Posterior cingulate gyrus (tissue), 11 donors: ENCODE data around the gene PRR13.
A peak's percentile ranks its signal among the peaks of the same experiment; 100 is the strongest.
"Not testable (repeated sequence)": the region's sequence is repeated elsewhere in the genome, so short reads cannot be mapped to it uniquely, and the experiment has no call there.

Experiments used
- DNase-seq, 10 donors: peaks; one replicate each; pipeline versions ENCODE4 v3.0.0 to v3.0.0-alpha.2; 2020 to 2021; ENCODE audit warnings: mixed read lengths in 3 of 10
- intact Hi-C: fragments of 100-400 bp; cut with DNase I; formaldehyde crosslinking; loops from one replicate; pipeline ENCODE4 v1.15.1; 2023

The PRR13 gene

DNA sequence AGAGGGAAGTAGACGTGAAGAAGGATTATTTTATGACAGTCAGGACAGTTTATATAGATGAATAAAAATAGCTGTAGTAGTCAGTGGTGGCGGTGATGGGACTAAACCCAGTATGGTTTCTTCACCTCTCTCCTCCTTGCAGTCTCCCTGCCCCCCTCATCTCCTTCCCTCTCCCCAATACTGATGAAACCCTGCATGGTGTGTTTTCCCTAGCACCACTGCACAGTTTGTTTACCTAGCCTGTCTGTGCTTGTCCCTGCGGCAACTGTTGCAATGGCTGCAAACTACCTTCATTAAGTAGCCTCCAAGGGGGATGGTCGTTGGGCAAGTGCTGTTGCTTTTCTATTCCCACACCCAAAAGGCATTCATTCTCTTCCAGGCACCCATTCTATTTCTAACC, 25.1 kb downstream of the PRR13 start:
- intact Hi-C loops = no loop called here
- no peak for DNase-seq

DNA sequence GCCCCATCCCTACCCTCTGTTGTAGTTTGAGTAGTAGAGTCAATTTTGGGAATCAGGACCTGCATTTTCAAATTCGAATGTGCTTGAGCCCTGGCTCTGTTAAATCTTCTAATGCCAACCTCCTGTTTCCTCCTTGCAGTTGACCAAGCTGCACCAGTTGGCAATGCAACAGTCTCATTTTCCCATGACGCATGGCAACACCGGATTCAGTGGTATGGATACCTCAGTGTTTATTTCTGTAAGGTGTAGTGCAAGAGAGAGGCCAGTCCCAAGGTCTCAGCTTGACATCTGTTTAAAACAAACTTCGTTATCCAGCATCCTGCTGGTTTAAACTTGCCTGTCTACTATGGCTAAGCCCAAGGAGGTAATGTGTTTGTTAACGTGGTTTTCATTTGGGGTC, 25.5 kb downstream of the PRR13 start:
- DNase-seq = no peak
- intact Hi-C loops = no loop called here

DNA sequence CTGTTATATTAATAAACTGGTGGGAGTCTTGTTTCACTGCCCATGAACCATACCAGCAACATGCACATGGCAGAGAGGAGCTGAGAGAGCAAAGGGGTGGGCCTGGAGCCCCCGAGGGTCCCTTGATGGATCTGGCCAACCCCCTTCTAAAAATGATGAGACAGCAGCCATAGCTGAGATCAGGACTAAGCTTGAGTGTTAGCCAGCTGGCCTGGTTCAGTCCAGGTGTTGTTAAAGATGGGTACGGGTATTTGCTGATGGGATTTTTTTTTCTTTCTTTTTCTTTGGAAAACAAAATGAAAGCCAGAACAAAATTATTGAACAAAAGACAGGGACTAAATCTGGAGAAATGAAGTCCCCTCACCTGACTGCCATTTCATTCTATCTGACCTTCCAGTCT, 26.3 kb downstream of the PRR13 start:
- intact Hi-C loops = no loop called here
- no peak for DNase-seq

DNA sequence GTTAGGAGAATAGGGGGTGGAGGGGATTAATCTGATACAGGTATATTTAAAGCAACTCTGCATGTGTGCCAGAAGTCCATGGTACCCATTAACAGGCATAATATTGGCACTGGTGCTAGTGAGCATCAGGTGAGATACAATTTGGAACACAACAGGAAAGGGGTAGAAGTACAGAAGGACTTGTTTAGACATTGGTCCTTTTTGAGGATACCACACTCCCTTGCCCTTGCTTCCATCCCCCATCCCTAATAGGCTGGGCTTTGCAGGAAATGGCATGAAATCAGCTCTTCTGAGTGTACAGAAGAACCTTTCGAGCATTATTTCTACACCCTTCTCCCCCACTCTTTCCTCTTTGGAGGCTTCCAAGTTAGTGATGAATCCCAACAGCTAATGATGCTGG, 26.7 kb downstream of the PRR13 start:
- no peak for DNase-seq
- intact Hi-C loops = no loop called here

DNA sequence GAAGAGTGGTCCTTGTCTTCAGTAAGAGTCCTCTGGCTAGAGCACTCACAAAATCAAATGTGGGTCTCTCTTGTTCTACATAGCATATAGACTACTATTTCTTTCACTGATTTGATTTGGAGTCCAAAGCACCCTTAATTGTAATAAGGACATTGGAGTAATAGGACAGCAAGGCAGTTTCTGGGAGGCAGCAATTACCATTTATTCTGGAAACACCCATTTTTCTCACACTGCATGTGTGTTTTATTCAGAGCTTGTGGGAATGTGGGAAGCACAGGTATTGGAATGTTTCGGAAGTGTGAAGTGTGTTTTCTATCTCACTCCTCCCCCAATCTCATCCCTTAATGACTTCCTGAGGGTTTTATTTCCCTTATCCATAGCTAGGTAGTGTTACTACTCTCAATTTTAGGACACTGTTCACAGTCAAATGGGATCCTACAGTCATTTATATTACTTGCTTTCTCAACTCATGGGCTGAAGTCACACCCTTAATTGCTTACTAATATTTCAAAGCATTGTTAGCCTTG, 30.6 kb downstream of the PRR13 start:
- DNase-seq = no peak
- intact Hi-C loops = no loop called here

DNA sequence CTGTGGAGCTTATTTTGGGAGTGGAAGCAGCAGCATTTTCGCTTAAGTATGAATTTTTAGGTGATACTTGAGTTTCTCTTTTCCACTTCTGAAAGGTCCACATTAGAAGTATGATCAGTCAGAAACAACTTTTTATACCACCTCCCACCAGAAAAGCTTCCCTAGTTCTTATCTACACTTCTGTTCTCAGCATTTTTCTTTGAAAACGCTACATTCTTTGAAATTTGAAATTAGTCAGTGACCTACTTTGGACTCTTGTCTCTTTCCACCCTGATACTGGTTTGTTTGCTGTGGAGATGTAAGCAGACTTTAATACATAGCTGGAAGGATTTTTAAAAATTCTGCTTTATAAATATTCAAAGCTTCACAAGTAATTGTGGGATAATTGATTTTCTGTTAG, 32.5 kb downstream of the PRR13 start:
- intact Hi-C loops = no loop called here

DNA sequence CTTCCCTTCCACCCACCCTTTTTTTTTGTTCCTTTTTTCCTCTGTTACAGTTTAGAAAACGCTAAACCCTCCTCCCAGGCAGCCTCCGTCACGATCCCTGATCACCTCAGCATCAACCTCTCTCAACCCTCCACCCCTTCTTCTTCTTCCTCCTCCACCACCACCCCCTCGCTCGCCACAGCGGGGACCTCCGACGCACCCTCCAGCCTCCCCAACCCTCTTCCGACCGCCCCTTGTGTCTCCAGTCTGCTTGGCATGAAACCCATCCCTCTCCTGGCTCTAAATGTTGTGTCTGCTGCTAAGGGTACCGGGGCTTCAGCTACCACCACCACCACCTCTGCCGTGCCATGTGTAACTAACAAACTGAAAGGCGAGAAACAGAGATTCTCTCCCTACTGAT, 33.3 kb downstream of the PRR13 start:
- intact Hi-C loops = no loop called here
- DNase-seq = no peak

More for the DNA sequence above, 32.5 kb downstream of the PRR13 start:
- no peak for DNase-seq

DNA sequence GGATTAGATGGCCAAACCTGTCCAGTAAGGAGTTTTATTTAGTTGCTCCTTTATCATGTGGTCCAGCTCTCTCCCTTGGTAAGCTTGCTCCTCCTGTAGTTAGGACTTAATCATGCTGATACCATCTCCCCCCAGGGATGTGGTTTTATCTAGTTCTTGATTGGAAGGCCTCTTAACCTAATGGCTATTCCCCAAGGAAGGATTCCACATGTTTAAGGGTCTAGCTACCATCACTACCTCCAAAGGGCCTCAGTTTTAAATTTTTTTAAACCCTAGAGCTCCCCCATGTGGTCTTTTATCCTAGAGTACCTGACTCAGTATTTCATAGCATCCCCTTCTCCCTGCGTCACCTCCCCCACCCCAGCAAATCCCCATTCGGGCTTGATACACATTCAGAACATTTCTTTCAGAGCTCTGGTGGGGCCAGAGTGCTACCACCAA, 35.3 kb downstream of the PRR13 start:
- no peak for DNase-seq
- intact Hi-C loops = no loop called here

DNA sequence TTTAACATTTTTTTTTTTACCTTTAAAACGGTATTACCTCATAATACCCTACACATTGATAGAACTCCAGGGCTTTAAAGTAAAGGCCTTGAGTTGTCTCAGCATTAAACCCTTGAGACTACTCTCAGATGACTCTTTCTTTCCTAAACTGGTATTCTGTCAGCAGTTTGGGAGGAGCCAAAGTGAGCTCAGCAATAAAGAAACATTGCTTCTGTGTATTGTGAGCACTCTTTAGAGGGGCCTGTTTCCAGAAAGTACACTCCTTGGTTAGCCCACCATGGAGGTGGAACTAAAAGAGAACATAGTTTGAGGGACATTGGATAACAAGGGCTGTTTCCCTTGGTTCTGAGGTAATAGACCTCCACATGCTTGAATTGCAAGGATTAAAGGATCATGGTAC, 37.3 kb downstream of the PRR13 start:
- intact Hi-C loops = no loop called here
- no peak for DNase-seq

DNA sequence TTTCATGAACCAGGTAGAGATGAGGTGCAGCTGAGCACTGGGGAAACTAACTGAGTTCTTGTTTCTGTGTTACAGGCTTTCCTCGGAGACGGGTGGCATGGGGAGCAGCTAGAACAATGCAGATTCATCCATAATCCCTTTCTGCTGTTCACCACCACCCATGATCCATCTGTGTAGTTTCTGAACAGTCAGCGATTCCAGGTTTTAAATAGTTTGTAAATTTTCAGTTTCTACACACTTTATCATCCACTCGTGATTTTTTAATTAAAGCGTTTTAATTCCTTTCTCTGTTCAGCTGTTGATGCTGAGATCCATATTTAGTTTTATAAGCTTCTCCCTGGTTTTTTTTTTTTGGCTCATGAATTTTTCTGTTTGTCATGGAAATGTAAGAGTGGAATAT, 37.8 kb downstream of the PRR13 start:
- DNase-seq = no peak
- intact Hi-C loops = no loop called here

DNA sequence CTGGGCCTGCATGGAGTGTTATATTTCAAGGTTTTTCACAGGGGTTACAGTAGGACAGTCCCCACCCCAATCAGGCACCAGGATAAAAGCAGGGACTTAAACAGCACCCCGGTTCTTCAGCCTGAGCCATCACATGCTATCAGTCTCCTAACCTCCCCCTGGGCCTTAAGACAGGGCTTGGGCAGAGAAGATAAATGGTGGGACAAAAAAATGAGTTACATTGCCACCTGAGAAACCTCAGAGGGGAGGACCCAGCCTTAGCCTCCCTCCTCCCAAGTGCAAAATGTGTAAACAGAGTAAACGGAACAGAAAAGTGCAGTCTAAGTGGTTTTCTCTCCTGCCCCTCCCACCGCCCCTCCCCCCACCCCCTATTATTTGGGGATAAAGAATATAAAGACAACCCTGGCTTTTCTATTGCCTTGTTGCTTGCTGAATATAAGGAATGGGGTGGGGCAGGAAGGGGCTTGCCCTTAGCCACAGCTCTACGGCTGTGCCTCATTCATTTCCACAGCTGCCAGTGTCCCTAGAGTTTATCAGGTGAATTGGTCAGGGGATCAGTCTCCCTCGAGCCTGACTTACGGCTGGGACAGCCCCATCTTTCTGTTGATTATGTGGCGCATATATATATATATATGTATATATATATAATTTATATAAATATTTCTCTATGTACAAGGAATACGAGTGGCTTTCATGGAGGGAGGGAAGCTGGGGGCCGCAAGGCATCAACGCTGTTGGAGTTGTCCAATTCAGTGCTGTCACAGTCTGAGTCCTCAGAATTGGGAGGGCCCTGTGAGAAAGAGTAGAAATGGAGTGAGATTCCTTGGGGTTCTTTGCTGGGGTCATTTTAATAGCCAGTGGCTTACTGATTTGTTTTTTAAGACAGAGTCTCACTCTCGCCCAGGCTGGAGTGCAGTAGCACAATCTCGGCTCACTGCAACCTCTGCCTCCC, 39.2 kb downstream of the PRR13 start:
- DNase-seq = no peak
- intact Hi-C loops = no loop called here

DNA sequence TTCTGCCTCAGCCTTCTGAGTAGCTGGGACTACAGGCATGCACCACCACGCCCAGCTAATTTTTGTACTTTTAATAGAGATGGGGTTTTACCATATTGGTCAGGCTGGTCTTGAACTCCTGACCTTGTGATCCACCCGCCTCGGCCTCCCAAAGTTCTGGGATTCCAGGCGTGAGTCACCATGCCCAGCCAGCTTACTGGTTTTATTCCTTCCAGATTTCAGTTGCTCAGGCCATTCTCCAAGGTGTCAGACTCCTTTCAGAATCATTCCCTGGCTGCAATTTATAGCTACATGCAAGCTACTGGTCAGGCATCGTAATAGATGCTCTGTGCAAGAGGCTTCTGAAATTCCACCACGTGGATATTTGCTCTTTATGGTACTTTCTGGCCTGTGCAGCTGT, 39.9 kb downstream of the PRR13 start:
- intact Hi-C loops, DNase-seq: not testable (repeated sequence)

DNA sequence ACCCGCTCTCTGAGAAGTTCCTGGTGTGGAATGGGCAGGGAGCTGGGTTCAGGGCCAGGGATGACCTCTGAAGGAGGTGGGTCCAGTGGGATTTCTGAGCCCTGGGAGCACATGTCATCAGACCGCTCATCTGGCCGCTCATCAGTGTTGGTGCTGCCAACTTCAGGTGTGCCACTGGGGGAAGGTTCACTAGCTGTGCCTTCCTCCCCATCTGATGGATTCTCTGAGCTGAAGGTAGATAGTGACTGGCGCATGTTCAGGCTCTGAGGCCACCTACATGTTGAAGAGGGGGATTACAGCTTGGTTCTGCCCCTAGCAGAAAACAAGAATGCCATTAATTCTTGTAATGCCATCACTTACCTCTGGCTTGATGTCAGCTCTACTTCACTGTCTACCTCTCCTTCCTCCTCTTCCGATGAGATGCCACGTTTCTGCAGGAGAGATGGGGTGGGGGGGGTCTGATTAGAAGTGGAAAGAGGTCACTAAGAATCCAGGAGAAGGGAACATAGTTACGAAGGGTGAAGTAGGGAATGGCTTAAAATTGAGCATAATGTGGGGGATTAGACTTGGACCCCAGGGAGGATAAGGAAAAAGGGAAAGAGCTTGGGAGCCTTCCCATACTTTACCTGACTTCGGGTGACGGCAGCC, 40.5 kb downstream of the PRR13 start:
- peak in 1 of 10 donors; percentile 63 for DNase-seq
- intact Hi-C loops = no loop called here

DNA sequence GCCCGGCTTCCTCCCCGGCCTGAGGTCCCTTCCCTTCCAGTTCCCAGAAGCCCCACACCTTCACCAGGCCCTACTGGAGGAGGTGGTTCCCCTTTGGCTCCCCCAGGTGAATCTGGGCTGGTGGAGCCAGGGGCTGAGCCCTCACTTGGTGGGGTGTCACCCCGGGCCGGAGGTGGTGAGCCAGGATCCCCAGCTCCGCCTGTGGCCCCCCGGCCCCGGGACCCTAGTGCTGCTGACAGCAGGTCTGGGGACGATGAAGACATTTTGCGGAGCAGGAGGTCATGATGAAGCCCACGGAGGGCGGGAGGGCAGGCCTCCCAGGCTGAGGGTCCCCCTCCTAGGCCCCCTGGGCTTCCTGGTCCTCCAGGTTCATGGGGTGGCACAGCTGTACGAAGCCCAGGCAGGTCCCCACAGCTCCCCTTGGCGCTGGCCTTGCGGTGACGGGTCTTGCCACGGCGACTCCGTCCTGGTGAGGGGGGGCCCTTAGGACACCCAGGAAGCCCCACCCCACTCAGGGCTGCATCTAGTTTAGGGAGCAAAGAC, 41.2 kb downstream of the PRR13 start:
- peak in 1 of 10 donors; percentile 63 for DNase-seq
- intact Hi-C loops = no loop called here

DNA sequence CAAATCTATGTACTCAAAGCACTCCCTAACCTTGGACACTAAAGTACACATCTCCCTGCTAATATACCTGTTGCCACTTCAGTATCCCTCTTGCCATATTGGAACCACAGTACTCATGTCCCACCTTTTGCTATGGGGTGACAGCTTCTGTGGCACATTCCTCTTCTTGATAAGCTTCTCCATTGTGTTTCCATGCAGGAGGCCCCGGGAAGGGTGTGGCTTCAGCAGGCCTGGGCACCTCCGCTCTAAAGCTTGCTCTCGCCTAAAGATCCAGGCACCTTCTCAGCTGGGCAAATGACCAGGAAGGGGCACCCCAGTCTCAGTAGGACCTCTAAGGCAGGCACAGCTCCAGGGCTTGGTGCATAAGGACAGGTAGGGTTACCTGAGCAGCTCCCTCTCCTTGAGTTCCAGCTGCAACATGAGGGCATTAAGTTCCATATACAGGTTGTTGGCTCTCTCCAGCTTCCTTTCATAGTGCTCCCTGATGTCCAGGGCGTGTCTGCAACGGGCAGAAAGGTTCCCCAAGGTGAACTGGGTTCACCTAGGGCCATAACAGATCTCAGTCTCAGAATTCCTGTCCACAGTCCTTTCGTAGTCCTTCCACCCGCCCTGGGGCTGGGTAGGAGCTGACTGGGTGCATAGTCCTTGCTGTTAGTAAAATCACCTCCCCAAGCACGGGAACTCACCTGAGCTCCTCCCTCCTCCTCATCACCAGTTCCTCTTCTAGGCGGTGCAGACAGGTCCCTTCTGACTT, 41.9 kb downstream of the PRR13 start:
- intact Hi-C loops = no loop called here
- peak in 1 of 10 donors; percentile 68 for DNase-seq

DNA sequence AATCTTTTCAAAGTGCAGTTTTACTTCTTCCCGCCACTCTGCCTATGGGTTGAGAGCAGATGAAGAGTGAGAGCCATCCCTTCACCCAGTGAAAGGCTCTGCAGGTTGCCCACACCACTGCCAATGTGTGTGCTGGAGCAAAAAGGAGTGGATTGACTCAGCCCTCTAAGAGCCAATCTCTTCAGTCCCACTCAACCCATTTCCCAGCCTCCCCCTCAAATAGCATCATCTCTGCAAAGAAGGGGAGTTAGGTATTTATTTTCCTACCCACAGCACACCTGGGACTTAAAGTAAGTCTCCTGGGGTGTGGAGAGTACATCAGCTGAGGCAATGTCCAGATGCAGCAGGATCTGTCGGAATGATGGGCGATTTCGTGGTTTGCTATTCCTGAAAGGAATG, 42.4 kb downstream of the PRR13 start:
- intact Hi-C loops = no loop called here
- no peak for DNase-seq

DNA sequence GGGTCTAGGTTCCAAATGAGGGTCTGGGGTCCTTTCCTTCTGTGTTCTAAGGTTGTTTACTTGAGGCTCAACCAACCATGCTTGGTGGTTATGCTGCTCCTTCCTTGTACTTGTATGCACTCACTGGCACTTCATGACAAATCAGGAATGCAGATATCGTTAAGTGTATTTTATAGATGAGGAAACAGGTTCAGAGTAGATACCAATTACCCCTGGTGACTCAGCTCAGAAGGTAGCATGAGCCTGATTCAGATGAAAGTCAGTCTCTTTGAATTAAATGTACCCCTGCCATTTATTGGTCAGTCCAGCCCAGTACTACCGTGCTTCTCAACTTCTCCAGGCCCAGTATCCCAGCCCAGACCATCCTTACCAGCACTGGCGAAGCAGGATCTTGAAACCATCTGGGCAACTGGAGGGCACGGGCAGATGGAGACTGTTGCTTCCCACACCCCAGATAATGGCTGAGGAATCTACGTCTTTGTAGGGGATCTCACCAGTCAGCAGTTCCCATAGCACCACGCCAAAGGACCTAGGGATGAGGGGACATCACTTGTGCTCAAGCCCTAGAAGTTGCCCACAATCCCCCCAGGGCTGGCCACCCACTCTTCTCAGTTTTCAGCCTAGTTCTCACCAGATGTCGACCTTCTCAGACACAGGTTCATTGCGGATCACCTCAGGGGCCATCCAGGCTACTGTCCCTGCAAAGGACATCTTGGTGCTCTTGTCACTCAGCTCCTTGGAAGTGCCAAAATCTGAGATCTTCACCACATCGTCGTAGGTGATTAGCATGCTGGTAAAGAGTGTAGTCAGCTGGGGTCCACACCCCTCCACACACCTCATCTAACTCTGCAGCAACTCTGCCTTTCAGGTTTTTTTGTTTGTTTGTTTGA, 43.4 kb downstream of the PRR13 start:
- no peak for DNase-seq
- intact Hi-C loops = no loop called here

DNA sequence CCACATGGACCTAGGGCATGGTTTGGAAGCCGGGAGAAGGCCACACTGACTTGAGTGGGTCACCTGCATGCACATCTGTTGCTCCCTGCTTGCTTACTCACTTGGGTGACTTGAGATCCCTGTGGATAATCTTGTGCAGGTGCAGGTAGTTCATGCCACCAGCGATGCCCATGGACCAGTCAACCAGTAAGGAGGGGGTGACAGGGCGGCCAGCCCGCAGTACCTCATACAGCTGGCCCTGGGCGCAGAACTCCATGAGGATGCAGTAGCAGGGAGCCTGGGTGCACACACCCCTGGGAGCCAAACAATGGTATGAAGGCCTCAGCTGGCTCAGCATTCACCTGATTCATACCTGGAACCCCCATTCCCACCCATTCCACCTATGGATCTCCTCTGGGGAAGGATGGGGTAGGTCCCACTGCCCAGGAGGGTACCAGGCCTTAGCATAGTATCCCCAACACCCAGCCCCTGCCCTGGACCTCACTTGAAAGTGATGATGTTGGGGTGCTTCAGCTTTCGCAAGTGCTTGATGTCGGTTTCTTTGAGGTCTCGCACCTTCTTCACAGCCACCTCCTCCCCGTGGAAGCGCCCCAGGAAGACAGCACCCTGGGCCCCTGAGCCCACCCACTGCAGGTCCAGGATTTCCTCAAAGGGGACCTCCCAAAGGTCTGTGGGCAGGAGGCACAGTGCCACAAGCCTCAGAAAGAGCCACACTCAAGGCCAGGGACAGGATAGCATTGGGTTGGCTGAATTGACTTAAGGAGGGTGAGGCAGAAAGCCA, 44.6 kb downstream of the PRR13 start:
- no peak for DNase-seq
- intact Hi-C loops = no loop called here
